A549 (cell line): ENCODE measurements around the gene HYPK. TPM values are rescaled to one million over a fixed set of nuclear protein-coding genes. Genes with fewer than 3 reads are reported as not detected.

Experiments
- ATAC-seq, 2 experiments: fragments of 200-7000 bp in 1 of 2; fragments of >200 bp in 1 of 2; cut with Nextera tagmentation in 1 of 2; cut with Tn5 transposase in 1 of 2; 3 replicates each; pipeline versions ENCODE4 v1.8.0 to v1.9.1; 2018 to 2020; ENCODE audit warnings: mild to moderate bottlenecking in 1 of 2, moderate library complexity in 1 of 2
- CTCF ChIA-PET: fragments of 300-600 bp; sonication (Branson Sonifier 250); formaldehyde crosslinking; extraction: SDS; loops from one replicate; lab custom pipeline; 2021; ENCODE audit warnings: antibody characterized with exemption, inconsistent platforms; lab: Yijun Ruan, JAX
- POLR2A ChIA-PET: fragments of 350-600 bp; formaldehyde crosslinking; extraction: SDS; loops from one replicate; lab custom pipeline; 2021; ENCODE audit warnings: antibody characterized with exemption, inconsistent platforms; lab: Yijun Ruan, JAX
- DNase-seq, 2 experiments: peaks; one replicate each; pipeline versions ENCODE4 v3.0.0 to v3.0.0-alpha.2; 2011 to 2016; ENCODE audit warnings: low read depth in 1 of 2, low spot score in 1 of 2
- FAIRE-seq: peaks from 2 replicates; lab custom pipeline; 2011; peaks lifted over from hg19 to GRCh38; lab: Jason Lieb, UNC
- H3K27ac ChIP-seq, 2 experiments: fragments of >200 bp; sonication (Bioruptor Twin); formaldehyde crosslinking; 3 replicates each; pipeline ENCODE4 v1.5.1; 2016 to 2017
- H3K4me1 ChIP-seq: fragments of >200 bp; sonication (Bioruptor Twin); formaldehyde crosslinking; 3 replicates; pipeline ENCODE4 v1.6.1; 2016
- H3K4me2 ChIP-seq: fragments of >200 bp; sonication (Bioruptor Twin); formaldehyde crosslinking; 3 replicates; pipeline ENCODE4 v1.6.1; 2016
- H3K4me3 ChIP-seq: fragments of >200 bp; sonication (Bioruptor Twin); formaldehyde crosslinking; 3 replicates; pipeline ENCODE4 v1.5.1; 2016
- H3K9me3 ChIP-seq: fragments of >200 bp; sonication (Bioruptor Twin); formaldehyde crosslinking; 3 replicates; pipeline ENCODE4 v1.6.1; 2016
- BHLHE40 ChIP-seq: IDR thresholded peaks from 2 replicates; pipeline ENCODE4 v1.6.1; 2012; ENCODE audit warnings: low read depth, low read length, inconsistent platforms
- CEBPB ChIP-seq, 2 experiments: fragments of >200 bp in 1 of 2; sonication (Bioruptor Twin) in 1 of 2; formaldehyde crosslinking in 1 of 2; IDR thresholded peaks; 2 replicates each; pipeline ENCODE4 v1.6.1; 2012 to 2016
- CHD2 ChIP-seq: fragments of 150-350 bp; IDR thresholded peaks from 2 replicates; pipeline ENCODE4 v1.6.1; 2014; ENCODE audit warnings: low read length; ENCODE audit not compliant: partially characterized antibody
- FOXS1 ChIP-seq: fragments of 250-450 bp; sonication (Bioruptor Pico); IDR thresholded peaks from 2 replicates; pipeline ENCODE4 v1.5.0; 2020; ENCODE audit warnings: mild to moderate bottlenecking, moderate library complexity
- GATA3 ChIP-seq: IDR thresholded peaks from 2 replicates; pipeline ENCODE4 v1.6.1; 2012; ENCODE audit warnings: borderline replicate concordance
- MAFK ChIP-seq: fragments of 450-650 bp; IDR thresholded peaks from 2 replicates; pipeline ENCODE4 v1.6.1; 2014; ENCODE audit not compliant: partially characterized antibody
- PHF8 ChIP-seq: fragments of 200-600 bp; sonication (generic); IDR thresholded peaks from 2 replicates; pipeline ENCODE4 v1.6.1; 2016; ENCODE audit warnings: low read depth, mild to moderate bottlenecking, antibody characterized with exemption, moderate library complexity, borderline replicate concordance
- POLR2AphosphoS2 ChIP-seq: conservative IDR thresholded peaks from 2 replicates; pipeline ENCODE4 v1.6.1; 2012; ENCODE audit warnings: low read length, improper control_type of control experiment, inconsistent platforms
- RCOR1 ChIP-seq: fragments of 150-350 bp; IDR thresholded peaks from 2 replicates; pipeline ENCODE4 v1.6.1; 2014; ENCODE audit warnings: antibody characterized with exemption, low read length, low read depth
- SREBF2 ChIP-seq: fragments of 450-650 bp; IDR thresholded peaks from 2 replicates; pipeline ENCODE4 v1.6.1; 2014; ENCODE audit warnings: mild to moderate bottlenecking, moderate library complexity
- TFCP2L1 ChIP-seq: fragments of 250-450 bp; sonication (Bioruptor Pico); IDR thresholded peaks from 2 replicates; pipeline ENCODE4 v1.5.0; 2021; ENCODE audit warnings: mild to moderate bottlenecking
- TP53 ChIP-seq: fragments of 250-450 bp; sonication (Bioruptor Pico); IDR thresholded peaks from 2 replicates; pipeline ENCODE4 v1.5.0; 2021; ENCODE audit warnings: mild to moderate bottlenecking, moderate library complexity
- ZC3H11A ChIP-seq: fragments of 450-650 bp; IDR thresholded peaks from 2 replicates; pipeline ENCODE4 v1.6.1; 2014; ENCODE audit warnings: antibody characterized with exemption, mild to moderate bottlenecking
- ZNF302 ChIP-seq: fragments of 250-450 bp; sonication (Bioruptor Pico); IDR thresholded peaks from 2 replicates; pipeline ENCODE4 v1.9.0; 2021; ENCODE audit warnings: inconsistent platforms, mild to moderate bottlenecking, moderate library complexity
- WGBS: methylation state at CpG from one replicate; pipeline ENCODE4 v1.1.6; 2017; ENCODE audit errors: missing lambda C conversion rate; 5-methylcytosine and 5-hydroxymethylcytosine counted together
- polyA plus RNA-seq, 4 experiments: library from polyadenylated mRNA; depleted of rRNA in 3 of 4; stranded (reverse); fragments of >200 nt; fragmentation: RNase III in 1 of 4; extraction: RNeasy Plus Mini Kit Qiagen cat#74134 plus additional on column Dnase treatment in 1 of 4; gene quantifications; 2 replicates in 3 of 4; 3 replicates in 1 of 4; pipeline ENCODE4 v1.2.3, GENCODE V29; 2011 to 2017
- TF ChIP-seq, protein P1 (sequence below): IDR thresholded peaks from 2 replicates; pipeline ENCODE4 v1.6.1; 2012
- TF ChIP-seq, protein P2 (sequence below): IDR thresholded peaks from 2 replicates; pipeline ENCODE4 v1.6.1; 2012; ENCODE audit warnings: low read depth, borderline replicate concordance
- TF ChIP-seq, protein P3 (sequence below): fragments of >200 bp; sonication (Bioruptor Twin); formaldehyde crosslinking; IDR thresholded peaks from 3 replicates; pipeline ENCODE4 v1.6.1; 2016
- TF ChIP-seq, protein P4 (sequence below): fragments of 150-350 bp; IDR thresholded peaks from 2 replicates; pipeline ENCODE4 v1.6.1; 2014; ENCODE audit warnings: low read depth, mild to moderate bottlenecking, low read length
- TF ChIP-seq, protein P5 (sequence below): fragments of >200 bp; sonication (Bioruptor Twin); formaldehyde crosslinking; IDR thresholded peaks from 3 replicates; pipeline ENCODE4 v1.5.1; 2016

Gene HYPK
- polyA plus RNA-seq, 2 of the 4 experiments (the other 2 are of a cell fraction) = 21.0 to 66.5 TPM

DNA sequence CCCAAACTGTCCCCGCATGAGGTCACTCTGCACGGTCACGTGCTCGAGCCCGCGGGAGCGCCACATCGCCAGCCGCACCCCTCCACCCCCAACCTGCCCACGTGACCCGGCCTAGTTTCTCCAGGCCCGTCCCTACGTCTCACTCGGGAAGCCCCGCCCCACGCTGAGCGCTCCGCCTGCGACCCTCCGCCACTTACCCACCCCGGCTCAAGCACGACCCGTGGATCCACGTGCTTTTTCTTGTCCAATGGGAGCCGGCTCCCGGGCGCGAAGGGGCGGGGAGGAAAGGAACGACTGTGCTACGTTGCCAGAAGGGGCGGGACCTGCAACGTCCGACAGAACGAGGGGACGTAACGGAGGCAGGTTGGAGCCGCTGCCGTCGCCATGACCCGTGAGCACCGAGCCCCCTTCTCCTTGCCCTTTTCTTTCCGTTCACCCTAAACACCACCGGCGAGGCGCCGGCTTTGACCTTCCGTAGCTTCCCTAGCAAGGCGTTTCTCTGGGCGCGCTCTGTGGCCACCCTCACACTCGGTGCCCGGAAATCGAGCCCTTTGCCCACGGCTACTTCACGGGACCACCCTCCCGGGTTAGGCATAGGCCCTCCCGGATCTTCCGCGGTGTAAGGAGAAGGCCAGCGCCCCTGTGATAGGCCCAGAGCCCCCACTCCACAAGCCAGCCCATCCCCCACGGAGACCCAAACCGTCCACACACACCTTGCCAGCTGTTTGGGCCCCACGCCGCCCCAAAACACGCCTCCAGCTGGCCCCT lies 8.2 kb upstream of the HYPK start, which contains the start of gene SERF2 (continued):
- TF ChIP-seq TP53 (CRISPR knock-in tag) (no peak), SREBF2 (no peak), BHLHE40 (peak; percentile 52; the same call in 1 of the 2 replicates), MAFK (no peak), TFCP2L1 (CRISPR knock-in tag) (no peak), FOXS1 (CRISPR knock-in tag) (no peak), PHF8 (peak; percentile 75), GATA3 (no peak)
- TF ChIP-seq, protein P1, sequence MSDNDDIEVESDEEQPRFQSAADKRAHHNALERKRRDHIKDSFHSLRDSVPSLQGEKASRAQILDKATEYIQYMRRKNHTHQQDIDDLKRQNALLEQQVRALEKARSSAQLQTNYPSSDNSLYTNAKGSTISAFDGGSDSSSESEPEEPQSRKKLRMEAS = peak; percentile 87
- TF ChIP-seq, protein P2, sequence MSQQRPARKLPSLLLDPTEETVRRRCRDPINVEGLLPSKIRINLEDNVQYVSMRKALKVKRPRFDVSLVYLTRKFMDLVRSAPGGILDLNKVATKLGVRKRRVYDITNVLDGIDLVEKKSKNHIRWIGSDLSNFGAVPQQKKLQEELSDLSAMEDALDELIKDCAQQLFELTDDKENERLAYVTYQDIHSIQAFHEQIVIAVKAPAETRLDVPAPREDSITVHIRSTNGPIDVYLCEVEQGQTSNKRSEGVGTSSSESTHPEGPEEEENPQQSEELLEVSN = peak; percentile 75; the same call in 1 of the 2 replicates

DNA sequence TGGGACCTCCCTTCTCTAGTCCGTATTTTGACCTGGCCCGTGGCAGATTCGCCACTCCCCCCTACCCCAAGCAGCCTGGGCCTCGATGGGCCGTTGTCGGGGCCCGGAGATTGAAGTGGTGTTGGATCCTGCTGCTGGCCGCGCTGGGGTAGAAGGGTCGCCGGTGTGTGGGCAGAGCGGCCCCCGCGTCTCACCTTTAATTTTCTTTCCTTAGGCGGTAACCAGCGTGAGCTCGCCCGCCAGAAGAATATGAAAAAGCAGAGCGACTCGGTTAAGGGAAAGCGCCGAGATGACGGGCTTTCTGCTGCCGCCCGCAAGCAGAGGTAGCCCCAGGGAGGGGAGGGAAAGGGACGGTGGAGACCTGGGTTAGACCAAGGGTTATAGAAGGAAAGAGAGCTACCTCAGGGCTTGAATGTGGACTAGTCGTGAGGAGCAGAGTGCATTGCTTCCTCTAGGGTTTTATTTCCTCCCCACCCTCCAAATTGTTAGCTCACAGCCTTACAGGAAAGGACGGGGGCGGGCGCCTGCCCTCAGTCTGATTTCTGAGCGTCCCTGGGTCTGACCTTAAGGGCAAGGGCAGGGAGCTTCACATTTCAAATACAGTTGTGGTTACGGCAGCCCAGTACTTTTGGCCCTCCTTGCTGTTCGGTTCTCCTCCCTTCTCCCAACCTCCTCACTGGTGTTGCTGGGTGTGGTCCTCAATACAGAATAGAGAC lies 7.5 kb upstream of the HYPK start:
- H3K27ac ChIP-seq = peak overlapping the region; percentile 97 to 100
- TF ChIP-seq PHF8 (no peak), ZNF302 (CRISPR knock-in tag) (no peak)
- TF ChIP-seq, protein P3, sequence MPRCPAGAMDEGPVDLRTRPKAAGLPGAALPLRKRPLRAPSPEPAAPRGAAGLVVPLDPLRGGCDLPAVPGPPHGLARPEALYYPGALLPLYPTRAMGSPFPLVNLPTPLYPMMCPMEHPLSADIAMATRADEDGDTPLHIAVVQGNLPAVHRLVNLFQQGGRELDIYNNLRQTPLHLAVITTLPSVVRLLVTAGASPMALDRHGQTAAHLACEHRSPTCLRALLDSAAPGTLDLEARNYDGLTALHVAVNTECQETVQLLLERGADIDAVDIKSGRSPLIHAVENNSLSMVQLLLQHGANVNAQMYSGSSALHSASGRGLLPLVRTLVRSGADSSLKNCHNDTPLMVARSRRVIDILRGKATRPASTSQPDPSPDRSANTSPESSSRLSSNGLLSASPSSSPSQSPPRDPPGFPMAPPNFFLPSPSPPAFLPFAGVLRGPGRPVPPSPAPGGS = 0 out of 3 replicates have a peak, but pooled peaks have one; percentile 6
- DNase-seq (peak in 1 of 2 experiments; percentile 26), ATAC-seq (peak; percentile 4 to 26; a peak in 3 of 6 replicates), FAIRE-seq (no peak)
- H3K4me1 ChIP-seq = peaks cover 16% of the 10 kb centered on the region; the same call in 2 of the 3 replicates
- H3K4me2 ChIP-seq = peak overlapping the region; percentile 88
- POLR2A ChIA-PET = no interaction called here
- H3K9me3 ChIP-seq = no peaks in the 10 kb centered on the region
- H3K4me3 ChIP-seq = peak overlapping the region; percentile 100
- CTCF ChIA-PET = interaction anchor here (0.8 to 6.5 kb wide), 2 partner anchors 15 to 29 kb away, joined by 3 to 47 read pairs; partner anchors contain the start of gene ELL3
- 10% methylated on average over 19 of the region's 33 CpGs for WGBS

DNA sequence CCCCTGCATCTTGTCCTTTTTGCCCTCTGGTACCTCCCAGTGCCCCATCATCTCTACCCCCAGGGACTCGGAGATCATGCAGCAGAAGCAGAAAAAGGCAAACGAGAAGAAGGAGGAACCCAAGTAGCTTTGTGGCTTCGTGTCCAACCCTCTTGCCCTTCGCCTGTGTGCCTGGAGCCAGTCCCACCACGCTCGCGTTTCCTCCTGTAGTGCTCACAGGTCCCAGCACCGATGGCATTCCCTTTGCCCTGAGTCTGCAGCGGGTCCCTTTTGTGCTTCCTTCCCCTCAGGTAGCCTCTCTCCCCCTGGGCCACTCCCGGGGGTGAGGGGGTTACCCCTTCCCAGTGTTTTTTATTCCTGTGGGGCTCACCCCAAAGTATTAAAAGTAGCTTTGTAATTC lies 6.8 kb upstream of the HYPK start:
- ChIA-PET CTCF (interaction anchor here (6.5 kb wide), 1 partner anchor 16 kb away, joined by 47 read pairs; the partner anchor contains the start of gene ELL3), POLR2A (no interaction called here)
- WGBS = 90% methylated on average over 10 of the region's 10 CpGs
- Histone ChIP-seq H3K4me3 (peak overlapping the region; percentile 100), H3K4me1 (peaks cover 23% of the 10 kb centered on the region; the same call in 2 of the 3 replicates), H3K27ac (peak overlapping the region; percentile 97 to 100; a peak in 4 of 6 replicates), H3K4me2 (peak overlapping the region; percentile 88), H3K9me3 (no peaks in the 10 kb centered on the region)
- TF ChIP-seq, protein P4, sequence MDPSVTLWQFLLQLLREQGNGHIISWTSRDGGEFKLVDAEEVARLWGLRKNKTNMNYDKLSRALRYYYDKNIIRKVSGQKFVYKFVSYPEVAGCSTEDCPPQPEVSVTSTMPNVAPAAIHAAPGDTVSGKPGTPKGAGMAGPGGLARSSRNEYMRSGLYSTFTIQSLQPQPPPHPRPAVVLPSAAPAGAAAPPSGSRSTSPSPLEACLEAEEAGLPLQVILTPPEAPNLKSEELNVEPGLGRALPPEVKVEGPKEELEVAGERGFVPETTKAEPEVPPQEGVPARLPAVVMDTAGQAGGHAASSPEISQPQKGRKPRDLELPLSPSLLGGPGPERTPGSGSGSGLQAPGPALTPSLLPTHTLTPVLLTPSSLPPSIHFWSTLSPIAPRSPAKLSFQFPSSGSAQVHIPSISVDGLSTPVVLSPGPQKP = no peak
- no peak for TF ChIP-seq SREBF2
- TF ChIP-seq BHLHE40 = no peak
- TF ChIP-seq, protein P5, sequence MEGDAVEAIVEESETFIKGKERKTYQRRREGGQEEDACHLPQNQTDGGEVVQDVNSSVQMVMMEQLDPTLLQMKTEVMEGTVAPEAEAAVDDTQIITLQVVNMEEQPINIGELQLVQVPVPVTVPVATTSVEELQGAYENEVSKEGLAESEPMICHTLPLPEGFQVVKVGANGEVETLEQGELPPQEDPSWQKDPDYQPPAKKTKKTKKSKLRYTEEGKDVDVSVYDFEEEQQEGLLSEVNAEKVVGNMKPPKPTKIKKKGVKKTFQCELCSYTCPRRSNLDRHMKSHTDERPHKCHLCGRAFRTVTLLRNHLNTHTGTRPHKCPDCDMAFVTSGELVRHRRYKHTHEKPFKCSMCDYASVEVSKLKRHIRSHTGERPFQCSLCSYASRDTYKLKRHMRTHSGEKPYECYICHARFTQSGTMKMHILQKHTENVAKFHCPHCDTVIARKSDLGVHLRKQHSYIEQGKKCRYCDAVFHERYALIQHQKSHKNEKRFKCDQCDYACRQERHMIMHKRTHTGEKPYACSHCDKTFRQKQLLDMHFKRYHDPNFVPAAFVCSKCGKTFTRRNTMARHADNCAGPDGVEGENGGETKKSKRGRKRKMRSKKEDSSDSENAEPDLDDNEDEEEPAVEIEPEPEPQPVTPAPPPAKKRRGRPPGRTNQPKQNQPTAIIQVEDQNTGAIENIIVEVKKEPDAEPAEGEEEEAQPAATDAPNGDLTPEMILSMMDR = no peak
- no peak for TF ChIP-seq POLR2AphosphoS2
- TF ChIP-seq RCOR1 = no peak
- no peak for TF ChIP-seq ZC3H11A
- TF ChIP-seq MAFK = no peak
- TF ChIP-seq CEBPB (IDR thresholded peaks at IDR 0.05) = no peak
- no peak for TF ChIP-seq CHD2
- DNase-seq = no peak
- FAIRE-seq = no peak
- ATAC-seq = no peak
